CD14-positive monocyte (primary cell): Measurements from ENCODE around the gene GATAD2A. TPM values are rescaled to one million over a fixed set of nuclear protein-coding genes. Genes with fewer than 3 reads are reported as not detected.

Source experiments
- DNase-seq, 3 donors: peaks; one replicate each; pipeline ENCODE4 v3.0.0-alpha.2; 2011 to 2022
- H2AFZ ChIP-seq: 2 replicates; pipeline ENCODE4 v1.6.0; 2012; ENCODE audit warnings: mild to moderate bottlenecking, low read depth, low read length, inconsistent platforms; ENCODE audit not compliant: insufficient read depth, poor library complexity, severe bottlenecking
- H3K27ac ChIP-seq, 2 donors: 1 replicate in 1 of 2; 2 replicates in 1 of 2; pipeline ENCODE4 v1.5.1; 2012 to 2013; ENCODE audit warnings: low read length in 2 of 2, control low read depth in 1 of 2, inconsistent platforms in 1 of 2, low read depth in 1 of 2, mild to moderate bottlenecking in 1 of 2
- H3K27me3 ChIP-seq, 2 donors: one replicate each; pipeline versions ENCODE4 v1.6.0 to v1.6.1; 2011 to 2013; ENCODE audit warnings: low read length in 2 of 2; ENCODE audit not compliant: control insufficient read depth in 2 of 2, insufficient read depth in 2 of 2
- H3K36me3 ChIP-seq, 2 donors: replicated peaks in 1 of 2; 1 replicate in 1 of 2; 2 replicates in 1 of 2; pipeline versions ENCODE4 v1.5.1 to v1.6.1; 2012 to 2013; ENCODE audit warnings: low read length in 2 of 2, control low read depth in 1 of 2, inconsistent platforms in 1 of 2, mild to moderate bottlenecking in 1 of 2; ENCODE audit not compliant: insufficient read depth in 2 of 2, control insufficient read depth in 1 of 2
- H3K4me1 ChIP-seq, 2 donors: 1 replicate in 1 of 2; 2 replicates in 1 of 2; pipeline versions ENCODE4 v1.5.1 to v1.6.1; 2012 to 2013; ENCODE audit warnings: low read length in 2 of 2, control low read depth in 1 of 2, inconsistent platforms in 1 of 2, mild to moderate bottlenecking in 1 of 2, moderate library complexity in 1 of 2; ENCODE audit not compliant: insufficient read depth in 2 of 2, control insufficient read depth in 1 of 2
- H3K4me2 ChIP-seq: replicated peaks from 2 replicates; pipeline ENCODE3; 2012; ENCODE audit warnings: low read length, moderate library complexity, mild to moderate bottlenecking; ENCODE audit not compliant: poor library complexity, severe bottlenecking; ENCODE audit errors: extremely low read depth
- H3K4me3 ChIP-seq, 3 experiments: fragments of 200-600 bp in 1 of 3; sonication (generic) in 1 of 3; replicated peaks in 1 of 3; 1 replicate in 2 of 3; 2 replicates in 1 of 3; pipeline ENCODE4 v1.5.1; 2011 to 2013; ENCODE audit warnings: low read length in 3 of 3, mild to moderate bottlenecking in 3 of 3, control low read depth in 2 of 3, low read depth in 2 of 3, inconsistent platforms in 1 of 3, moderate library complexity in 1 of 3
- H3K79me2 ChIP-seq: 2 replicates; pipeline ENCODE4 v1.6.0; 2012; ENCODE audit warnings: mild to moderate bottlenecking, control low read depth, inconsistent platforms, low read length, moderate library complexity; ENCODE audit not compliant: insufficient read depth
- H3K9ac ChIP-seq: 2 replicates; pipeline ENCODE4 v1.6.0; 2017; ENCODE audit warnings: low read length, mild to moderate bottlenecking; ENCODE audit not compliant: insufficient read depth, poor library complexity, severe bottlenecking
- H3K9me3 ChIP-seq, 2 donors: replicated peaks in 1 of 2; 1 replicate in 1 of 2; 2 replicates in 1 of 2; pipeline versions ENCODE4 v1.5.1 to v1.6.1; 2012 to 2013; ENCODE audit warnings: low read length in 2 of 2, control low read depth in 1 of 2; ENCODE audit not compliant: control insufficient read depth in 1 of 2, insufficient read depth in 1 of 2
- H4K20me1 ChIP-seq: 2 replicates; pipeline ENCODE4 v1.6.0; 2012; ENCODE audit warnings: mild to moderate bottlenecking, low read length, control low read depth, moderate library complexity; ENCODE audit not compliant: insufficient read depth
- H3K27ac Mint-ChIP-seq, 7 donors: one replicate each; pipeline ENCODE4 v1.8.0; 2020; ENCODE audit warnings: mild to moderate bottlenecking in 7 of 7, mixed read lengths in 7 of 7, moderate library complexity in 6 of 7, inconsistent platforms in 2 of 7
- H3K27me3 Mint-ChIP-seq, 3 donors: one replicate each; pipeline ENCODE4 v1.8.0; 2021 to 2022; ENCODE audit warnings: low read depth in 3 of 3, mild to moderate bottlenecking in 3 of 3, mixed read lengths in 3 of 3, moderate library complexity in 3 of 3, inconsistent platforms in 1 of 3
- H3K36me3 Mint-ChIP-seq, 2 donors: one replicate each; pipeline ENCODE4 v1.8.0; 2020; ENCODE audit warnings: mixed read lengths in 2 of 2, inconsistent platforms in 1 of 2, mild to moderate bottlenecking in 1 of 2
- H3K4me1 Mint-ChIP-seq: one replicate; pipeline ENCODE4 v1.8.0; 2020; ENCODE audit warnings: mild to moderate bottlenecking, mixed read lengths
- H3K4me3 Mint-ChIP-seq, 2 donors: one replicate each; pipeline ENCODE4 v1.8.0; 2020; ENCODE audit warnings: mild to moderate bottlenecking in 2 of 2, mixed read lengths in 2 of 2, moderate library complexity in 1 of 2
- H3K9me3 Mint-ChIP-seq, 7 donors: one replicate each; pipeline ENCODE4 v1.8.0; 2020 to 2022; ENCODE audit warnings: mixed read lengths in 7 of 7, mild to moderate bottlenecking in 6 of 7, moderate library complexity in 6 of 7, inconsistent platforms in 2 of 7
- WGBS: methylation state at CpG from one replicate; pipeline ENCODE4 v1.1.5; 2013; ENCODE audit warnings: missing lambda C conversion rate; ENCODE audit not compliant: insufficient coverage; 5-methylcytosine and 5-hydroxymethylcytosine counted together
- intact Hi-C, 2 donors: fragments of 100-400 bp; cut with micrococcal nuclease; formaldehyde crosslinking; loops; one replicate each; pipeline versions ENCODE4 v1.15.0 to v1.15.1; 2023
- polyA plus RNA-seq, 3 donors: library from polyadenylated mRNA; depleted of rRNA in 1 of 3; unstranded in 2 of 3; stranded (reverse) in 1 of 3; fragments of 300-500 nt in 2 of 3; fragments of >200 nt in 1 of 3; fragmentation: Illumina TruSeq in 2 of 3; gene quantifications; 1 replicate in 2 of 3; 2 replicates in 1 of 3; pipeline ENCODE4 v1.2.3, GENCODE V29; 2012 to 2021
- TF ChIP-seq, protein P1 (sequence below): fragments of 200-600 bp; IDR thresholded peaks from one replicate; pipeline ENCODE4 v1.8.0; 2022; ENCODE audit warnings: antibody characterized with exemption, mild to moderate bottlenecking

Gene GATAD2A
- polyA plus RNA-seq, 3 donors, result 8.0 to 35.9 (median 8.7) TPM

DNA sequence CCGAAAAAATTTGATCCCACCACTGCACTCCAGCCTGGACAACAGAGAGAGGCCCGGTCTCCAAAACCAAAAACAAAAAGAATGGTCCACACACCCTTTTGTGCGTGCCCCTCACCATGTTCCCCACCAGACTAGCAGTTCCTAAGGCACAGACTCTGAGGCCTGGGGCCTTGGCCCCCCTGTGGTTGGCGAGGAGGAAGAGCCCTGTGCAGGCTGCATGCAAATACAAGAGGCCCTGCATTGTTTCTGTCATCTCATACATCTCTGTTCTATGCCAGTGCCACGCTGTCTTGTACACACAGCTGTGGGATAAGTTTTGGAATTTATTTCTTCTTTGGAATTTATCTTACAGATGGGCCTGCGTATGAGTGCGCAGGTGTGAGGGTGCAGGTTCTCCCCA lies 118.6 kb downstream of the GATAD2A start:
- Histone ChIP-seq H3K36me3 (peaks cover 60 to 78% of the 10 kb centered on the region in 2 donors), H3K27me3 (no peaks in the 10 kb centered on the region), H3K4me3 (no peak overlapping the region), H3K79me2 (peaks cover 56% of the 10 kb centered on the region), H3K27ac (no peak overlapping the region), H2AFZ (no peak overlapping the region), H4K20me1 (peaks cover 61% of the 10 kb centered on the region), H3K4me1 (no peaks in the 10 kb centered on the region), H3K9me3 (no peaks in the 10 kb centered on the region), H3K4me2 (no peak overlapping the region), H3K9ac (no peak overlapping the region)
- peaks cover 11% of the 10 kb centered on the region for H3K4me1 Mint-ChIP-seq
- peaks cover 50 to 79% of the 10 kb centered on the region in 2 donors for H3K36me3 Mint-ChIP-seq
- no peaks in the 10 kb centered on the region for H3K9me3 Mint-ChIP-seq
- intact Hi-C loops, result no loop called here
- no peak overlapping the region for H3K27ac Mint-ChIP-seq
- H3K4me3 Mint-ChIP-seq, result no peak overlapping the region
- H3K27me3 Mint-ChIP-seq, result peaks cover 0 to 2% (median 0%) of the 10 kb centered on the region in 3 donors
- no peak for DNase-seq
- 89% methylated on average over 5 of the region's 7 CpGs for WGBS
- TF ChIP-seq, protein P1, sequence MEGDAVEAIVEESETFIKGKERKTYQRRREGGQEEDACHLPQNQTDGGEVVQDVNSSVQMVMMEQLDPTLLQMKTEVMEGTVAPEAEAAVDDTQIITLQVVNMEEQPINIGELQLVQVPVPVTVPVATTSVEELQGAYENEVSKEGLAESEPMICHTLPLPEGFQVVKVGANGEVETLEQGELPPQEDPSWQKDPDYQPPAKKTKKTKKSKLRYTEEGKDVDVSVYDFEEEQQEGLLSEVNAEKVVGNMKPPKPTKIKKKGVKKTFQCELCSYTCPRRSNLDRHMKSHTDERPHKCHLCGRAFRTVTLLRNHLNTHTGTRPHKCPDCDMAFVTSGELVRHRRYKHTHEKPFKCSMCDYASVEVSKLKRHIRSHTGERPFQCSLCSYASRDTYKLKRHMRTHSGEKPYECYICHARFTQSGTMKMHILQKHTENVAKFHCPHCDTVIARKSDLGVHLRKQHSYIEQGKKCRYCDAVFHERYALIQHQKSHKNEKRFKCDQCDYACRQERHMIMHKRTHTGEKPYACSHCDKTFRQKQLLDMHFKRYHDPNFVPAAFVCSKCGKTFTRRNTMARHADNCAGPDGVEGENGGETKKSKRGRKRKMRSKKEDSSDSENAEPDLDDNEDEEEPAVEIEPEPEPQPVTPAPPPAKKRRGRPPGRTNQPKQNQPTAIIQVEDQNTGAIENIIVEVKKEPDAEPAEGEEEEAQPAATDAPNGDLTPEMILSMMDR, result no peak

DNA sequence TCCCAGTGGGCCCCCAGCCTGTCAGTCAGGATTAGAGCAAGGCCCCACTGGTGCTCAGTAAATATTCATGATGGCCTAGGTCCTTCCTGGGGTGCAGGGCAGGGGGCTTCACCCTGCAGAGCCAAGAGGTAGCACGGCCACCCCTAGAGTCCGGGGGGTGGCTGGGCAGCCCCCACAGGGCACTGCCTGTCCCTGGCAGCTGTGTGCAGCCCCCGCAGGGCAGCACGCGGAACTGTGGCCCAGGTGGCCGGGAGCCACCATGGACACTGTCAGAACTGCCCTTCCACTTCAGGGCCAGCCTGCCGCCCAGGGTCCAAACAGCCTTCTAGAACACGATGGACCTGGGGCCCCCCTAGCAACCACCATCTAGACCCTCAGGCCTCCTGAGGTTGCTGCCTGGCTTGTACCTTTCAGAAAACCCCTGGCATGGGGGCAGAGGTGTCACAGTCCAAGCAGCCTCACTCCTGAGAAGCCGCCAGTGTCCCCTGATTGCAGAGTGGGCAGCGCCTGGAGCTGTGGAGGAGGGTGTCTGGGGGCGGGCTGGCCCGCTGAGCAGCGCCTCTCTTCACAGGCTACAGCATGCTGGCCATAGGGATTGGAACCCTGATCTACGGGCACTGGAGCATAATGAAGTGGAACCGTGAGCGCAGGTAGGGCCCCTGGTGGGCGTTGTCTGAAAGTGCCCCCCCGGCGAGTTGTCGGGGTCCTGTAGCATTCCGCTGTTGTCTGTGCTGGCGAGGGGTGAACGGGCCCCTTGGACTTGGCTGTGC lies 120.3 kb downstream of the GATAD2A start:
- no peak for DNase-seq
- Mint-ChIP-seq H3K27ac (peak overlapping the region in 1 of 7 donors; percentile 35), H3K4me3 (no peak overlapping the region), H3K4me1 (peaks cover 3% of the 10 kb centered on the region), H3K36me3 (peaks cover 44 to 79% of the 10 kb centered on the region in 2 donors), H3K27me3 (peaks cover 0 to 2% (median 0%) of the 10 kb centered on the region in 3 donors), H3K9me3 (no peaks in the 10 kb centered on the region)
- peaks cover 54 to 69% of the 10 kb centered on the region in 2 donors for H3K36me3 ChIP-seq
- H3K79me2 ChIP-seq, result peaks cover 38% of the 10 kb centered on the region
- TF ChIP-seq, protein P1, result no peak
- no peak overlapping the region for H3K4me2 ChIP-seq
- H3K4me1 ChIP-seq, result no peaks in the 10 kb centered on the region
- no peak overlapping the region for H2AFZ ChIP-seq
- H3K9me3 ChIP-seq, result no peaks in the 10 kb centered on the region
- WGBS, result 95% methylated on average over 17 of the region's 23 CpGs
- intact Hi-C loops, result no loop called here
- no peak overlapping the region for H3K4me3 ChIP-seq
- H3K27ac ChIP-seq, result no peak overlapping the region
- no peaks in the 10 kb centered on the region for H3K27me3 ChIP-seq
- peaks cover 51% of the 10 kb centered on the region for H4K20me1 ChIP-seq
- H3K9ac ChIP-seq, result no peak overlapping the region
